Activated B cell treated with CpG ODN at 0.5 μM for 24 hours (primary cell): ENCODE measurements around the gene CCDC124. TPM values are rescaled to one million over a fixed set of nuclear protein-coding genes. Genes with fewer than 3 reads are reported as not detected.

Source experiments
- ATAC-seq: fragments of 200-7000 bp; cut with Tn5 transposase; one replicate; pipeline ENCODE4 v1.10.0; 2021; ENCODE audit warnings: low read depth, mild to moderate bottlenecking, moderate library complexity
- CTCF ChIA-PET: fragments of 350-600 bp; sonication (Branson Sonifier 250); formaldehyde crosslinking; loops from one replicate; lab custom pipeline; 2021; ENCODE audit warnings: antibody characterized with exemption; lab: Charles Lee
- POLR2A ChIA-PET: fragments of 350-600 bp; sonication (Branson Sonifier 250); formaldehyde crosslinking; loops from one replicate; lab custom pipeline; 2021; ENCODE audit warnings: antibody characterized with exemption; lab: Charles Lee
- DNase-seq: peaks from one replicate; pipeline ENCODE4 v3.0.0; 2022
- H3K27ac Mint-ChIP-seq: one replicate; pipeline ENCODE4 v1.8.0; 2020; ENCODE audit warnings: mixed read lengths
- H3K27me3 Mint-ChIP-seq: one replicate; pipeline ENCODE4 v1.8.0; 2021; ENCODE audit warnings: mixed read lengths
- H3K36me3 Mint-ChIP-seq: one replicate; pipeline ENCODE4 v1.8.0; 2021; ENCODE audit warnings: low read depth, mixed read lengths
- H3K4me1 Mint-ChIP-seq: one replicate; pipeline ENCODE4 v1.8.0; 2021; ENCODE audit warnings: mixed read lengths
- H3K4me3 Mint-ChIP-seq: one replicate; pipeline ENCODE4 v1.8.0; 2020; ENCODE audit warnings: mild to moderate bottlenecking, mixed read lengths
- H3K9me3 Mint-ChIP-seq: one replicate; pipeline ENCODE4 v1.8.0; 2020; ENCODE audit warnings: mixed read lengths
- CTCF ChIP-seq: fragments of 200-600 bp; IDR thresholded peaks from one replicate; pipeline ENCODE4 v1.8.0; 2022; ENCODE audit warnings: antibody characterized with exemption, mild to moderate bottlenecking
- intact Hi-C: fragments of 100-400 bp; cut with micrococcal nuclease; formaldehyde crosslinking; loops from one replicate; pipeline ENCODE4 v1.15.1; 2024
- total RNA-seq: library from RNA; stranded (reverse); gene quantifications from 2 replicates; pipeline ENCODE4 v1.2.3, GENCODE V29; 2022

CCDC124 gene
- total RNA-seq, 1 donor from 2014 or later: 49.9 TPM

GRCh38 chr19:17936379-17936778 lies 3.6 kb downstream of the CCDC124 start:
- intact Hi-C loops: no loop called here
- H3K4me1 Mint-ChIP-seq: peaks cover 24% of the 10 kb centered on the region
- no peaks in the 10 kb centered on the region for H3K9me3 Mint-ChIP-seq
- ATAC-seq (no peak), DNase-seq (no peak)
- no peak overlapping the region for H3K4me3 Mint-ChIP-seq
- CTCF ChIA-PET: interaction anchor here (0.7 to 7.6 kb wide), 4 partner anchors 9 to 77 kb away, joined by 4 to 227 read pairs (median 12); partner anchors contain the start of gene RPL18A
- no peaks in the 10 kb centered on the region for H3K27me3 Mint-ChIP-seq
- no peak overlapping the region for H3K27ac Mint-ChIP-seq
- TF ChIP-seq CTCF: no peak
- POLR2A ChIA-PET: interaction anchor here (0.9 to 2.8 kb wide), 4 partner anchors 41 to 77 kb away, joined by 3 to 39 read pairs (median 12); partner anchors contain the start of gene RPL18A
- H3K36me3 Mint-ChIP-seq: peaks cover 25% of the 10 kb centered on the region

GRCh38 chr19:17937371-17937900 lies 4.6 kb downstream of the CCDC124 start:
- Mint-ChIP-seq H3K9me3 (no peaks in the 10 kb centered on the region), H3K4me3 (no peak overlapping the region), H3K27ac (no peak overlapping the region), H3K4me1 (peaks cover 15% of the 10 kb centered on the region), H3K27me3 (no peaks in the 10 kb centered on the region), H3K36me3 (peaks cover 32% of the 10 kb centered on the region)
- POLR2A ChIA-PET: interaction anchor here (1.0 to 2.8 kb wide), 7 partner anchors 58 to 119 kb away, joined by 3 to 39 read pairs (median 4); partner anchors contain the start of genes JAK3 and RPL18A
- CTCF ChIA-PET: interaction anchor here (1.1 to 7.6 kb wide), 14 partner anchors 12 to 314 kb away, joined by 3 to 227 read pairs (median 4); partner anchors contain the start of gene RPL18A
- ATAC-seq: no peak
- intact Hi-C loops: no loop called here
- no peak for TF ChIP-seq CTCF
- no peak for DNase-seq

GRCh38 chr19:17938092-17938845 lies 5.5 kb downstream of the CCDC124 start:
- H3K4me1 Mint-ChIP-seq: peaks cover 10% of the 10 kb centered on the region
- no peak overlapping the region for H3K27ac Mint-ChIP-seq
- POLR2A ChIA-PET: interaction anchor here (0.5 to 2.8 kb wide), 14 partner anchors 10 to 222 kb away, joined by 3 to 39 read pairs (median 4); partner anchors contain the start of genes ARRDC2, JAK3 and RPL18A
- ATAC-seq: peak; percentile 98
- CTCF ChIA-PET: interaction anchor here (0.7 to 7.6 kb wide), 24 partner anchors 11 to 342 kb away, joined by 3 to 227 read pairs (median 4); partner anchors contain the start of gene RPL18A
- no peak for TF ChIP-seq CTCF
- H3K27me3 Mint-ChIP-seq: no peaks in the 10 kb centered on the region
- no peak overlapping the region for H3K4me3 Mint-ChIP-seq
- intact Hi-C loops: loop anchor here (1.0 to 2.0 kb wide), 5 partner anchors 8 to 314 kb away; partner anchors contain the start of gene PIK3R2
- peak; percentile 78 for DNase-seq
- no peaks in the 10 kb centered on the region for H3K9me3 Mint-ChIP-seq
- peaks cover 34% of the 10 kb centered on the region for H3K36me3 Mint-ChIP-seq

- ATAC-seq (no peak), DNase-seq (no peak)
- Mint-ChIP-seq H3K9me3 (no peaks in the 10 kb centered on the region), H3K27ac (no peak overlapping the region), H3K4me1 (peaks cover 17% of the 10 kb centered on the region), H3K36me3 (peaks cover 33% of the 10 kb centered on the region), H3K4me3 (no peak overlapping the region), H3K27me3 (no peaks in the 10 kb centered on the region)
- ChIA-PET POLR2A (interaction anchor here (1.0 to 1.1 kb wide), 2 partner anchors 53 to 58 kb away, joined by 3 to 5 read pairs; no protein-coding TSS in a partner anchor), CTCF (interaction anchor here (7.6 kb wide), 1 partner anchor 55 kb away, joined by 227 read pairs; no protein-coding TSS in a partner anchor)
- intact Hi-C loops: loop anchor here (10.0 kb wide), 1 partner anchor 473 kb away; the partner anchor contains the start of gene SSBP4
- no peak for TF ChIP-seq CTCF
These were observed 9.4 kb downstream of the CCDC124 start for GRCh38 chr19:17942181-17942580.
